Suprapubic skin (tissue), 4 donors: ENCODE data around the gene DBT. TPM values are rescaled to one million over a fixed set of nuclear protein-coding genes. Genes with fewer than 3 reads are reported as not detected.
A peak's percentile ranks its signal among the peaks of the same experiment; 100 is the strongest.
"Not testable (repeated sequence)": the region's sequence is repeated elsewhere in the genome, so short reads cannot be mapped to it uniquely, and the experiment has no call there.

Experiments
- DNase-seq, 2 donors: peaks; one replicate each; pipeline ENCODE4 v3.0.0-alpha.2; 2019; ENCODE audit warnings: low spot score in 2 of 2
- H3K27ac ChIP-seq: fragments of 200-600 bp; sonication (generic); one replicate; pipeline ENCODE4 v1.5.1; 2019
- H3K27me3 ChIP-seq: fragments of 200-600 bp; sonication (generic); one replicate; pipeline ENCODE4 v1.5.1; 2019
- H3K36me3 ChIP-seq: fragments of 200-600 bp; sonication (generic); one replicate; pipeline ENCODE4 v1.5.1; 2019
- H3K4me1 ChIP-seq: fragments of 200-600 bp; sonication (generic); one replicate; pipeline ENCODE4 v1.5.1; 2019
- H3K4me3 ChIP-seq: fragments of 200-600 bp; sonication (generic); one replicate; pipeline ENCODE4 v1.5.1; 2019; ENCODE audit warnings: mild to moderate bottlenecking
- H3K9me3 ChIP-seq: fragments of 200-600 bp; sonication (generic); one replicate; pipeline ENCODE4 v1.5.1; 2019
- EP300 ChIP-seq: sonication (generic); formaldehyde crosslinking; IDR thresholded peaks from one replicate; pipeline ENCODE4 v1.6.1; 2017; ENCODE audit warnings: antibody characterized with exemption
- POLR2A ChIP-seq, 2 donors: fragments of 450-650 bp; IDR thresholded peaks; one replicate each; pipeline ENCODE4 v1.6.1; 2017; ENCODE audit warnings: antibody characterized with exemption in 2 of 2, mild to moderate bottlenecking in 2 of 2, moderate library complexity in 2 of 2
- POLR2AphosphoS5 ChIP-seq, 3 donors: sonication (generic); formaldehyde crosslinking; IDR thresholded peaks; one replicate each; pipeline ENCODE4 v1.6.1; 2017; ENCODE audit warnings: antibody characterized with exemption in 3 of 3
- WGBS: methylation state at CpG from one replicate; pipeline ENCODE4 v1.1.5; 2018; 5-methylcytosine and 5-hydroxymethylcytosine counted together
- total RNA-seq, 4 donors: library from RNA; depleted of rRNA; stranded (reverse); fragments of >200 nt; gene quantifications; one replicate each; pipeline ENCODE4 v1.1.0, GENCODE V29; 2016
- TF ChIP-seq, protein P1 (sequence below), 2 donors: fragments of 200-600 bp in 1 of 2; fragments of 450-650 bp in 1 of 2; sonication (generic) in 1 of 2; IDR thresholded peaks; one replicate each; pipeline ENCODE4 v1.5.1; 2016 to 2019; ENCODE audit warnings: antibody characterized with exemption in 2 of 2, mild to moderate bottlenecking in 1 of 2, moderate library complexity in 1 of 2

Gene DBT
- total RNA-seq, 4 donors from 2014 or later: 7.1 to 13.4 (median 10.2) TPM

DNA sequence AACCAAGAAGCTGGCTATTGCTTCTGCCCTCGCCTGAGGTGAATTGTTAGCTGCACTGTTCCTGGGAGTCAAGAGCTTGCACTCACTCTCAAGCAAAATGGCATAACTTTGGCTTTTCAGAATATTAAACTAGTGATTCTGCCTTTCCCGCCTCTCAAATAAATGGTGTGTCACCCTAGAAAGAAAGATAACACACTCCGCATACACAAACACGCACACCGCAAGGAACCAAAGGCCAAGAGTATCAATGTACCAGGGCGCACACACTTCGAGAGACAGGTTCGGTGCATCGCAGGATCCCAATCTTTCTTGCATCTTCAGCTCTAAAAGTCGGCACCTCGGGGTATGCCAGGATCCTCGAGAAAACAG lies 15.9 kb upstream of the DBT start:
- DNase-seq: no peak
- Histone ChIP-seq H3K9me3 (no peaks in the 10 kb centered on the region), H3K36me3 (peaks cover 26% of the 10 kb centered on the region), H3K4me1 (peaks cover 27% of the 10 kb centered on the region), H3K27ac (peak overlapping the region; percentile 91), H3K4me3 (peak overlapping the region; percentile 70), H3K27me3 (no peaks in the 10 kb centered on the region)
- TF ChIP-seq, protein P1, sequence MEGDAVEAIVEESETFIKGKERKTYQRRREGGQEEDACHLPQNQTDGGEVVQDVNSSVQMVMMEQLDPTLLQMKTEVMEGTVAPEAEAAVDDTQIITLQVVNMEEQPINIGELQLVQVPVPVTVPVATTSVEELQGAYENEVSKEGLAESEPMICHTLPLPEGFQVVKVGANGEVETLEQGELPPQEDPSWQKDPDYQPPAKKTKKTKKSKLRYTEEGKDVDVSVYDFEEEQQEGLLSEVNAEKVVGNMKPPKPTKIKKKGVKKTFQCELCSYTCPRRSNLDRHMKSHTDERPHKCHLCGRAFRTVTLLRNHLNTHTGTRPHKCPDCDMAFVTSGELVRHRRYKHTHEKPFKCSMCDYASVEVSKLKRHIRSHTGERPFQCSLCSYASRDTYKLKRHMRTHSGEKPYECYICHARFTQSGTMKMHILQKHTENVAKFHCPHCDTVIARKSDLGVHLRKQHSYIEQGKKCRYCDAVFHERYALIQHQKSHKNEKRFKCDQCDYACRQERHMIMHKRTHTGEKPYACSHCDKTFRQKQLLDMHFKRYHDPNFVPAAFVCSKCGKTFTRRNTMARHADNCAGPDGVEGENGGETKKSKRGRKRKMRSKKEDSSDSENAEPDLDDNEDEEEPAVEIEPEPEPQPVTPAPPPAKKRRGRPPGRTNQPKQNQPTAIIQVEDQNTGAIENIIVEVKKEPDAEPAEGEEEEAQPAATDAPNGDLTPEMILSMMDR (IDR thresholded peaks at IDR 0.05): no peak
- WGBS: under 1% methylated on average over 12 of the region's 12 CpGs

DNA sequence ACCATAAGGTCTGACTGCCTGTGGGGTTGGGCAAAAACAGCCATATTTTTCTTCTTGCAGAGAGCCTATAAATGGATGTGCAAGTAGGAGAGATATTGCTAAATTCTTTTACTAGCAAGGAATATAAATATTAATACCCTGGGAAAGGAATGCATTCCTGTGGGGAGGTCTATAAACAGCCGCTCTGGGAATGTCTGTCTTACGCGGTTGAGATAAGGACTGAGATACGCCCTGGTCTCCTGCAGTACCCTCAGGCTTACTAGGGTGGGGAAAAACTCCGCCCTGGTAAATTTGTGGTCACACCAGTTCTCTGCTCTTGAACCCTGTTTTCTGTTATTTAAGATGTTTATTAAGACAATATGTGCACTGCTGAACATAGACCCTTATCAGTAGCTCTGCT lies 14.4 kb upstream of the DBT start:
- H3K27ac ChIP-seq, DNase-seq, H3K27me3 ChIP-seq, H3K4me3 ChIP-seq, H3K9me3 ChIP-seq: not testable (repeated sequence)
- Histone ChIP-seq H3K4me1 (peaks cover 27% of the 10 kb centered on the region), H3K36me3 (peaks cover 14% of the 10 kb centered on the region)
- whole genome bisulfite sequencing: 93% methylated on average over 5 of the region's 5 CpGs

DNA sequence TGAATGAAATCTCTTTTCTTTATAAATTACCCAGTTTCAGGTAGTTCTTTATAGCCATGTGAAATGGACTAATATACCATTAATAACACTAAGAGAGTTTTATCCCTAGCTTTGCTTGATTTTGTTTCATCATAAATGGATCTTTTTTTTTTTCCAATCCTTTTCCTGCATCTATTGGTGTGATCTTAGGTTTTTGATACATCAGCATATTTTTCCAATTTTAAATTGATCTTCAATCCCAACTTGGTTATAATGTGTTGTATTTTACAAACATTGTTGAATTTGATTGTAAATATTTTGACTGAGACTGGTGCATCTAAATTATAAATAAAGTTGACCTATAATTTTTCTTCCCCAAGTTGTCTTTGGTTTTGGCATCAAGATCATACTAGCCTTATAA lies 12.1 kb upstream of the DBT start:
- Histone ChIP-seq H3K27me3 (no peaks in the 10 kb centered on the region), H3K9me3 (no peaks in the 10 kb centered on the region), H3K4me1 (peaks cover 9% of the 10 kb centered on the region), H3K27ac (no peak overlapping the region), H3K4me3 (no peak overlapping the region), H3K36me3 (no peaks in the 10 kb centered on the region)
- DNase-seq: no peak
- TF ChIP-seq POLR2AphosphoS5 (IDR thresholded peaks at IDR 0.05) (no peak), EP300 (no peak), POLR2A (IDR thresholded peaks at IDR 0.05) (no peak)
- TF ChIP-seq, protein P1 (IDR thresholded peaks at IDR 0.05): no peak

DNA sequence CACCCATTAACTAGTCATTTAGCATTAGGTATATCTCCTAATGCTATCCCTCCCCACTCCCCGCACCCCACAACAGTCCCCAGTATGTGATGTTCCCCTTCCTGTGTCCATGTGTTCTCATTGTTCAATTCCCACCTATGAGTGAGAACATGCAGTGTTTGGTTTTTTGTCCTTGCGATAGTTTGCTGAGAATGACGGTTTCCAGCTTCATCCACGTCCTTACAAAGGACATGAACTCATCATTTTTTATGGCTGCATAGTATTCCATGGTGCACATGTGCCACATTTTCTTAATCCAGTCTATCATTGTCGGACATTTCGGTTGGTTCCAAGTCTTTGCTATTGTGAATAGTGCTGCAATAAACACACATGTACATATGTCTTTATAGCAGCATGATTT lies 8.8 kb upstream of the DBT start:
- H3K9me3 ChIP-seq, H3K36me3 ChIP-seq, H3K27ac ChIP-seq, H3K4me3 ChIP-seq, H3K27me3 ChIP-seq, DNase-seq, H3K4me1 ChIP-seq: not testable (repeated sequence)
- 77% methylated on average over 6 of the region's 6 CpGs for WGBS

DNA sequence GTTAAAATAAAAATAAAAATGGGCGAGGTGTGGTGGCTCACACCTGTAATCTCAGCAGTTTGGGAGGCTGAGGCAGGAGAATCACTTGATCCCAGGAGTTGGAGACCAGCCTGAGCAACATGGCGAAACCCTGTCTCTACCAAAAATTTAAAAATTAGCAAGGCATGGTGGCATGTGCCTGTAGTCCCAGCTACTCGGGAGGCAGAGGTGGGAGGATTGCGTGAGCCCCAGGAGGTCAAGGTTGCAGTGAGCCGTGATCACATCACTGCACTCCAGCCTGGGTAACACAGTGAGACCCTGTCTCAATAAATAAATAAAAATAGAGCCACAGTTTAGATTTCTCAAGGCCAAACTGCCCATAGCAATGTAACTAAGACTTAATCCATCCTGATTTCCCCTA lies 6.6 kb upstream of the DBT start:
- H3K4me1 ChIP-seq, H3K9me3 ChIP-seq, H3K36me3 ChIP-seq, DNase-seq, H3K27me3 ChIP-seq, H3K27ac ChIP-seq, H3K4me3 ChIP-seq: not testable (repeated sequence)
- WGBS: 89% methylated on average over 5 of the region's 5 CpGs

DNA sequence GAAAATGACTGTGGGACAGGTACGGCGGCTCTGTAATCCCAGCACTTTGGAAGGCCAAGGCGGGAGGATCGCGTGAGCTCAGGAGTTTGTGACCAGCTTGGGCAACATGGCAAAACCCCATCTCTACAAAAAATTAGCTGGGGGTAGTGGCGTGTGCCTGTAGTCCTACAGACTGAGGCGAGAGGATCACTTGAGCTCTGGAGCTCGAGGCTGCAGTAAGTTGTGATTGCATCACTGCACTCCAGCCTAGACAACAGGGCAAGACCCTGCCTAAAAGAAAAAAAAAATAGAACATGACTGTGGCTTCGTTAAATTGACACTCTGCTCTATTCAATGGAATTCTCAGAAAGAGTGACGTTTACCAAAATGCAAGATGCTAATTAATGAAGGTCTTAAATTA lies 3.9 kb upstream of the DBT start:
- H3K4me3 ChIP-seq: no peak overlapping the region
- H3K27ac ChIP-seq: no peak overlapping the region
- peaks cover 13% of the 10 kb centered on the region for H3K4me1 ChIP-seq
- no peaks in the 10 kb centered on the region for H3K9me3 ChIP-seq
- H3K27me3 ChIP-seq: no peaks in the 10 kb centered on the region
- H3K36me3 ChIP-seq: no peaks in the 10 kb centered on the region
- 53% methylated on average over 10 of the region's 10 CpGs for WGBS
- TF ChIP-seq, protein P1 (IDR thresholded peaks at IDR 0.05): no peak
- TF ChIP-seq POLR2A (IDR thresholded peaks at IDR 0.05) (no peak), POLR2AphosphoS5 (IDR thresholded peaks at IDR 0.05) (no peak), EP300 (no peak)
- DNase-seq: no peak

DNA sequence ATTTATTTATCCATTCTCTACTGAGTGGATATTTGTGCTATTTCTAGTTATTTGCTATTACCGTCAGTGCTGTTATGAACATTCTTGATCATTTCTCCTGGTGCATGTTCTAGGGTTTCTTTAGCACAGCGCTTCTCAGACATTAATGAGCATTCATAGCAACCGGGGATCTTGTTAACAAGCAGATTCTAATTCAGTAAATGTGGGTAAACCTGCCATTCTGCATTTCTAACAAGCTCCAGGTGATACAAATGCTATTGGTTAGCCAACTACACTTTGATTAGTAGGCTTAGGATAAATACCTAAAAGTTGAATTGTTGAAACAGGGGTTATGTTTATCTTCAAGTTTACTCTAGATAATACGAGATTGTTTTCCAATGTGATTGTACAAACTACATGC lies 3.3 kb upstream of the DBT start:
- Histone ChIP-seq H3K4me3 (no peak overlapping the region), H3K9me3 (no peaks in the 10 kb centered on the region), H3K27me3 (no peaks in the 10 kb centered on the region), H3K27ac (no peak overlapping the region), H3K36me3 (no peaks in the 10 kb centered on the region), H3K4me1 (peaks cover 17% of the 10 kb centered on the region)
- TF ChIP-seq, protein P1 (IDR thresholded peaks at IDR 0.05): no peak
- TF ChIP-seq POLR2A (IDR thresholded peaks at IDR 0.05): no peak
- TF ChIP-seq EP300: no peak
- no peak for TF ChIP-seq POLR2AphosphoS5 (IDR thresholded peaks at IDR 0.05)
- 59% methylated on average over 4 of the region's 4 CpGs for WGBS
- no peak for DNase-seq
